Mesothelial cell of epicardium (in vitro differentiated cells): ENCODE measurements around the gene ANKRD31. TPM values are rescaled to one million over a fixed set of nuclear protein-coding genes. Genes with fewer than 3 reads are reported as not detected.

Experiments used
- DNase-seq, 2 experiments: peaks; one replicate each; pipeline ENCODE4 v3.0.0; 2021; ENCODE audit warnings: low spot score in 2 of 2; ENCODE audit not compliant: unreplicated experiment in 2 of 2
- H3K27ac Mint-ChIP-seq: 2 replicates; pipeline ENCODE4 v1.8.0; 2021; ENCODE audit warnings: mixed read lengths
- H3K27me3 Mint-ChIP-seq: 2 replicates; pipeline ENCODE4 v1.8.0; 2021; ENCODE audit warnings: low read depth, mixed read lengths
- H3K36me3 Mint-ChIP-seq: 2 replicates; pipeline ENCODE4 v1.8.0; 2021; ENCODE audit warnings: mixed read lengths
- H3K4me1 Mint-ChIP-seq: 2 replicates; pipeline ENCODE4 v1.8.0; 2021; ENCODE audit warnings: mixed read lengths
- H3K4me3 Mint-ChIP-seq: 2 replicates; pipeline ENCODE4 v1.8.0; 2021; ENCODE audit warnings: mild to moderate bottlenecking, moderate library complexity, mixed read lengths
- H3K9me3 Mint-ChIP-seq: 2 replicates; pipeline ENCODE4 v1.8.0; 2021; ENCODE audit warnings: mixed read lengths
- total RNA-seq: library from RNA; stranded (reverse); gene quantifications from 3 replicates; pipeline ENCODE4 v1.2.1, GENCODE V29; 2021
- TF ChIP-seq, protein P1 (sequence below): fragments of 200-600 bp; sonication (generic); IDR thresholded peaks from one replicate; pipeline ENCODE4 v1.5.0; 2021; ENCODE audit warnings: antibody characterized with exemption; ENCODE audit not compliant: unreplicated experiment

Gene ANKRD31
- total RNA-seq, 1 donor from 2014 or later: 1.1 TPM

DNA sequence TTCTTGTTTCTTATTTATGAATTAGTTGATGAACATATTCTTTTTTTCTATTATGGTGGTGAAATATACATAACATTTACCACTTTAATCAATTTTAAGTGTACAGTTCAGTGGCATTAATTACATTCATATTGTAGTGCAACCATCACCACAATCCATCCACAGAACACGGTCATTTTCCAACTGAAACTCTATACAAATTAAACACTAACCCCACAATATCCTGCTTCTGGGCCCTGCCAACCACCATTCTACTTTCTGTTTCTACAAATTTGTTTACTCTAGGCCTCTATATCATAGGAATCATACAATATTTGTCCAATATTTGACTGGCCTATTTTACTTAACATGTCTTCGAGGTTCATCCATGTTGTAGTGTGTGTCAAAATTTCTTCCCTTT lies 191.6 kb downstream of the ANKRD31 start:
- H3K4me1 Mint-ChIP-seq: peaks cover 15% of the 10 kb centered on the region
- no peak overlapping the region for H3K27ac Mint-ChIP-seq
- H3K27me3 Mint-ChIP-seq: no peaks in the 10 kb centered on the region
- TF ChIP-seq, protein P1, sequence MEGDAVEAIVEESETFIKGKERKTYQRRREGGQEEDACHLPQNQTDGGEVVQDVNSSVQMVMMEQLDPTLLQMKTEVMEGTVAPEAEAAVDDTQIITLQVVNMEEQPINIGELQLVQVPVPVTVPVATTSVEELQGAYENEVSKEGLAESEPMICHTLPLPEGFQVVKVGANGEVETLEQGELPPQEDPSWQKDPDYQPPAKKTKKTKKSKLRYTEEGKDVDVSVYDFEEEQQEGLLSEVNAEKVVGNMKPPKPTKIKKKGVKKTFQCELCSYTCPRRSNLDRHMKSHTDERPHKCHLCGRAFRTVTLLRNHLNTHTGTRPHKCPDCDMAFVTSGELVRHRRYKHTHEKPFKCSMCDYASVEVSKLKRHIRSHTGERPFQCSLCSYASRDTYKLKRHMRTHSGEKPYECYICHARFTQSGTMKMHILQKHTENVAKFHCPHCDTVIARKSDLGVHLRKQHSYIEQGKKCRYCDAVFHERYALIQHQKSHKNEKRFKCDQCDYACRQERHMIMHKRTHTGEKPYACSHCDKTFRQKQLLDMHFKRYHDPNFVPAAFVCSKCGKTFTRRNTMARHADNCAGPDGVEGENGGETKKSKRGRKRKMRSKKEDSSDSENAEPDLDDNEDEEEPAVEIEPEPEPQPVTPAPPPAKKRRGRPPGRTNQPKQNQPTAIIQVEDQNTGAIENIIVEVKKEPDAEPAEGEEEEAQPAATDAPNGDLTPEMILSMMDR: no peak
- peaks cover 5% of the 10 kb centered on the region for H3K9me3 Mint-ChIP-seq
- H3K36me3 Mint-ChIP-seq: peaks cover 2% of the 10 kb centered on the region
- DNase-seq: no peak
- no peak overlapping the region for H3K4me3 Mint-ChIP-seq

DNA sequence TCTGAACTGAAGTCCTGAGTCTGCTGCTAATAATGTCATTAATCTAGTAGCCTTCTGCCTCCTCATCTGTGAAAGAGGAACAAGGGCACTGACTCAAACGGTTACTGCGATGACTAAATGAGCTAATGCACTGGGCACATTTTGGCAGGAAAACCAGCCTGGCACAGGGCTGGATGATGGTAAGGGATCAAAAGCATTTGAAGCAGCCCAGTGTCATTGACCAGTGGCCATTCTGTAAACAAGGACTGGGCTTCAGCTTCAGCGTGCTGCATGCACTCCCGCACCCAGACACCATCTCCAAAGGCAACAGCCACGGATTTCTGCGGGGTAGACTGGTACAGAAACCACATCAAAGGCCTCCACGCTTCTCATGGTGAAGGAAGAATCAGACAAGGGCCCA lies 192.3 kb downstream of the ANKRD31 start:
- no peak overlapping the region for H3K27ac Mint-ChIP-seq

DNA sequence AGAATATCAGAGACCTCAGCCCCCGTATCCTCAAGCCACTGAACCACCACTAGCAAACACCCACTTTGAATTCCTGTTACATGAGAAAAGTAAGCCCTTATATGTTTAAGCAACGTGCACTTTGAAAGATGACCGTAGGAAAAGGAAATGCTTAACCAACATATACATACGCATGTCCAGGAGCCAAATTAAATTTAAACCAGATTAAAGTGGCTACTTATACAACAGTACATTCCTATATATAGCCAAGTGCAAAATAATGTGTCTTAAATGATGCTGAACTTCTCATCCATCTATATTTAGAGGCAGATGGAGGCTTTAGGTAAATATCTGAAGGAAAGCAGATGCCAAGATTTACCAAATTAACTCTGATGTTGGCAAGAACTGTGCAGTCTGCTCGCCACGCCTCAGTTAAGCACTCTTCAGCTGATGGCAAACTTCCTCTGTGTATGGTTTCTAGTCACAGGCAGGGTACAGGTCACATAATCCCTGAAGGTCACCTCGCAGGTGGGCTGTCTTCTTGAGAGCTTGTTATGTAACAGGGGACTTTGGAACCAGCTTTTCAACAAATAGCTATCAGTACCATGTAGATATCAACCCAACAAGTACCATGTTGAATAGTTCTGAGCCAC lies 192.9 kb downstream of the ANKRD31 start:
- no peaks in the 10 kb centered on the region for H3K27me3 Mint-ChIP-seq
- H3K9me3 Mint-ChIP-seq: peaks cover 5% of the 10 kb centered on the region
- H3K4me1 Mint-ChIP-seq: peaks cover 15% of the 10 kb centered on the region
- DNase-seq: no peak
- TF ChIP-seq, protein P1: no peak
- no peak overlapping the region for H3K27ac Mint-ChIP-seq
- H3K4me3 Mint-ChIP-seq: no peak overlapping the region
- H3K36me3 Mint-ChIP-seq: peaks cover 2% of the 10 kb centered on the region

More for the DNA sequence above, 192.3 kb downstream of the ANKRD31 start:
- H3K27me3 Mint-ChIP-seq: no peaks in the 10 kb centered on the region
- peaks cover 15% of the 10 kb centered on the region for H3K4me1 Mint-ChIP-seq
- no peak overlapping the region for H3K4me3 Mint-ChIP-seq
- peaks cover 2% of the 10 kb centered on the region for H3K36me3 Mint-ChIP-seq
- H3K9me3 Mint-ChIP-seq: peaks cover 5% of the 10 kb centered on the region
- TF ChIP-seq, protein P1: no peak
- DNase-seq: no peak

DNA sequence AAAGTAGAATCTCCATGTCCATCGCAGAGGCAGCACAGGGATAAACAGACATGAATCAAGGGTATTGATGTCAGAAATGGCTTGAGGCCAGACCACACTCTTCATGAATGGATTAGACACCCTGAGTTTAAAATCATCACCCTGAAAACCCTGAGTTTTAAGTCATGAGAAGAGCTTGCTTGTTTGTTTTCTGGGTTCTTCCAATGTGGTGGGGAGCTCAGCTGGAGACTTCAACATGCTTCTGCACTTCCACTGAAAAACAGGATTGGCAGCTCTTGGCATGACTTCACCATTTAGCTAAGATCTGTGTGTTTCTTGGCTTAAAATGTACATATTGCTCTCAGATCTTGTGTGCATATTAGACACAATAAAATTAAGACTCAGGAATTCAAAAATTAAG lies 194.2 kb downstream of the ANKRD31 start:
- TF ChIP-seq, protein P1: no peak
- Mint-ChIP-seq H3K27ac (no peak overlapping the region), H3K27me3 (no peaks in the 10 kb centered on the region), H3K4me1 (peaks cover 15% of the 10 kb centered on the region), H3K36me3 (peaks cover 2% of the 10 kb centered on the region), H3K4me3 (no peak overlapping the region), H3K9me3 (peaks cover 5% of the 10 kb centered on the region)
- no peak for DNase-seq

DNA sequence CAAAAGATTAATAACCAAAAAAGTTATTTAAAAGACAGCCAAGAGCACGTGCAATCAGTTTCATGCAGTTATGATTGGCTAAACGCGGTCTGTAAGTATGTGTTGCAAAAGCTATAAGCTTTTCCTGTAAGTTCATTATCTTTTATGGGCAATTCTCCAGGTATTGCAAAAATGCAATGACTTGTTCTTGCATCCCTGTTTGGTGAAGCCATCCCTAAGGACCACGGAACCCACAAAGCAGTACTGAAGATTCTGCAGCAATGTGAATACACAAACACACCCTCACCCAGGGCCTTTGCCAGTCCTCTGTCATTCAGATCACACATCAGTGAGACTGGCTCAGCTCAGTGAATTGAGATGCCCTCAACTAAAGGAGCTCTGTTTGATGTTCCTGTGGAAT lies 195.7 kb downstream of the ANKRD31 start:
- H3K4me1 Mint-ChIP-seq: peaks cover 13% of the 10 kb centered on the region
- TF ChIP-seq, protein P1: no peak
- H3K4me3 Mint-ChIP-seq: no peak overlapping the region
- DNase-seq: no peak
- no peak overlapping the region for H3K27ac Mint-ChIP-seq
- peaks cover 5% of the 10 kb centered on the region for H3K9me3 Mint-ChIP-seq
- peaks cover 1% of the 10 kb centered on the region for H3K36me3 Mint-ChIP-seq
- H3K27me3 Mint-ChIP-seq: no peaks in the 10 kb centered on the region
